ENCODE data around the gene AKTIP.
A peak's percentile ranks its signal among the peaks of the same experiment; 100 is the strongest.

The AKTIP gene

DNA sequence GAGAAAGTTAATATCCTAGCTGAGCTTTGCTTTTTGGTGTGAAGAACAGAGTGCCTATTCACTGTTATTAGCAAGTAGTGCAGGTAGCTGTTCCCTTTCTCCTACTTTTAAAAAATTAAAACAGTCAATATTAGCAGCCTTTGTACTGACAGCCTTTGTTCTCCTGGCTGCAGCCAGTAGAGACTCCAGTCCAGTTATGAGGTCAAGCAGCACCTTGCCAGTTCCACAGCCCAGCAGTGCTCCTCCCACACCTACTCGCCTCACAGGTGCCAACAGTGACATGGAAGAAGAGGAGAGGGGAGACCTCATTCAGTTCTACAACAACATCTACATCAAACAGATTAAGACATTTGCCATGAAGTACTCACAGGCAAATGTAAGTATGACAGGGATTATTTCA, 22.6 kb downstream of the AKTIP start:
- DNase-seq (ENCODE audit: low read depth in 2 of 2), result no peak

DNA sequence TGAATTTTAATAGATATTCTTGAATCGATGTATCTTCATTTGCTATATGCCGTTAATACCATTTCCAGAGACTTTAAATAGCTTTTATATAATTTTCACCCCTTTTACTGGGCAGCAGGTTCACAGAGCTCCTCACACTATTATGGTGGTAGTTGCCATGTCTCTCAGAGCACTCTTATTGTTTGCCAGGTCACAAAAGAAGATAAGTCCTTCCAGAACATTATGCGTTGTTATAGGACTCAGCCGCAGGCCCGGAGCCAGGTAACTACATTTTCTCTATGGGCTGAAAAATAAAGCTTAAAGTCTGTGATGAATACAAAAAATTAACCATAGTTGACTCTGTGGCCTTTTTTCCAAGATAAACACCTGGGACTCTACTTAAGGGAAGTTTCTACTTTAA, 24.0 kb downstream of the AKTIP start:
- no peak for DNase-seq (ENCODE audit: low read depth in 2 of 2)

DNA sequence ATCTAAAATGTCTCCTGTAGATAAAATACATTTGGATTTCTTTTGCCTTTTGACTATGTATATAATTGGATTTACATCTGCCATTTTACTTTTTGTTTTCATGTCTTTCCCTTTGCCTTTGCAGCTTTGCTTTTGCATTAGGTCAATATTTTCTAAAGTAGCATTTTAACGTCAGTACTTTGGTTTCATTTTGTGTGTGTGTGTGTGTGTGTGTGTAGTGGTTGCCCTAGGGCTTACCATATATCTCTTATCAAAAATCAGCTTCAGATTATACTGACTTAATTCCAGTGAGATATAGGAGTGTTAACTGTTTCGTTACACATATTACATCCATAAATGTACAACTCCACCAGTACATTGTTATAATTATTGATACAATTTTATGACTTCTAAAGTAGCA, 26.1 kb downstream of the AKTIP start:
- no peak for DNase-seq (ENCODE audit: low read depth in 2 of 2)

DNA sequence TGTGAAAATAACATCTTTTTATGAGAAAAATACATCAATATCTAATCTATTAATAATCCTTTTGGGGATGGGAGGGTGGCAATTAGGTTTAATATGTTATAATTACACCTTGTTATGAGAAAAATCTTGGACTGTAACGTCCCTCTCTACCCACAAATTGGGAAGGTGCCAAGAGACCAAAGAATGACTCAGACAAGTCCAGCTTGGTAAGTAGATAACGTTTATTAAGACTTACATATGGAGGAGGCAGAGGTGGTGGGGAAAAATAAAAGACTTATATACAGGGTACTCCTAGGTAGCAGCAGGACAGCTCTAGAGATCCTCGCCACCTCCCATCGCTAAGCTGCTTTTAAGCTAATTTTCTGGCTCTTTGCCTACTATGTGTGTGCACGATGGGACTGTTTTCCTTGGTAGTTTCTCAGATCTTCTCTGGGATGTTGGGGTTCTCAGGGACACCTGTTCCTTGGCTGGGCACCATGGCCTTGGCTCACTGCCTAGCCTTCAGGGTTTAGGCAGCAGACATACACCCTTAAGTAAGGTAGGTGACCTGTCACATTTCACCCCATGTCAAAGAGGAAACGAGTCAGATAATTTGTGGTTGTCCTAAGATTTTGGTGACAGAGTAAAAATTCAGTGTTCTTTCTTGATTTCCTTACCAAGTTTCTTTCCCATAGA, 37.3 kb downstream of the AKTIP start:
- no peak for DNase-seq (ENCODE audit: low read depth in 2 of 2)

DNA sequence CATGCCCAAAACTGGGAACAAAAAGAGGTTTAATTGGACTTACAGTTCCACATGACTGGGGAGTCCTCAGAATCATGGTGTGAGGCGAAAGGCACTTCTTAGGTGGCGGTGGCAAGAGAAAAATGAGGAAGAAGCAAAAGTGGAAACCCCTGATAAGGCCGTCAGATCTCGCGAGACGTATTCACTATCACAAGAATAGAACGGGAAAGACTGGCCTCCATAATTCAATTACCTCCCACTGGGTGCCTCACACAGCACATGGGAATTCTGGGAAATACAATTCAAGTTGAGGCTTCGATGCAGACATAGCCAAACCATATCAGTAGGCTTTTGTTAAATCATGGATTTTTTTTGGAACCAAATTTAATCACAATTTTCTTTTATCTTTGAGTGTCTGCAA, 44.4 kb downstream of the AKTIP start:
- no peak for DNase-seq (ENCODE audit: low read depth in 2 of 2)

DNA sequence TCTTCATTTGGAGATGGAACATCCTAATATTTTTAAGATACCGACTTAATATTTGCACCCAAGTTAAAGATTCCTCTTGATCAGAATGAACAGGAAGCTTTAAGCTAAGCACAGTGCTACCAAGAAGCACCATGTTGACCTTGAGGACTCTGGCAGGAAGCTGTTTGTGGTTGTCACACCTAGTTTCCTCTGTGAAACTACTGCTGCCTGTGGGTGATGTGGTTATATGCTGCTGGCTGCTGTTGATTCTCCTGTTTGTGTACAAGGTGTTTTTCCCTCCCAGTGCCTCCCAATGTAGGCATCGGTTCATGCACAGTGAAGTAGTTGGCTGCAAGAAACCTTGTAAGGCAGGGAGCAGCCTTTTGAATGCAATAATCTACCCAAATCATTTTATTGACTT, 45.3 kb downstream of the AKTIP start:
- peak; percentile 45 to 46 for DNase-seq (ENCODE audit: low read depth in 2 of 2)

DNA sequence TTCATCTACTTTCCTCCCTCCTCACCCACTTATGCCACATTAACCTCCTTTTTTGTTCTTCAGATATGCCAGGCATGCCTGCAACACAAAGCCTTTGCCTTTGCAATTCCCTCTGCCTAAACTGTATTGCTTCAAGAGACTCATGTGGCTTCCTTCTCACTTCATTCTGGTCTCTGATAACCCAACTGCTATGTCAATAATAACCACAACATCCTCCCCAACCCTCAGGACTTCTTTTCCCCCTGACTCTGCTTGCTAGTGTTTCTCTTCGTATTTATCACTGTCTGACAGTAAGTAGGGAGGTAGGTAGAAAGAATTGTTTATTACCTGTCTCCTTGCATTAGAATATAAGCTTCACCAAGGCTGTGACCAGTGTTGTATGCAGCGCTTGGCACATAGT, 46.4 kb downstream of the AKTIP start:
- DNase-seq (ENCODE audit: low read depth in 2 of 2), result no peak

DNA sequence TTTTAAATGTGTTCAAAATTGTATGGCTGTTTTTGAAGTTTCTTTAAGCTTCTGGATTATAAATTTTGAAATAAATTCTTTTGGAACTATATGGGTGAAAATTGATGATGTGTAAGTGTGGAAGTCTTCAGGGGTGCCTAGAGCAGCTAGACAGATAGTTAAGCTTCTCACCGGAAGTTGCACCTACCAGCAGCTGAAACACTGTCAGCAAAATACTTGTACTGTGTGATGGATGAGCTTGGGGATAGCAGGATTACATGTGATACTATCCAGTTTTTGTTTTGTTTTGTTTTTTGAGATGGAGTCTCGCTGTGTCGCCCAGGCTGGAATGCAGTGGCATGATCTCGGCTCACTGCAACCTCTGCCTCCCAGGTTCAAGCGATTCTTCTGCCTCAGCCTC, 49.1 kb downstream of the AKTIP start:
- no peak for DNase-seq (ENCODE audit: low read depth in 2 of 2)

DNA sequence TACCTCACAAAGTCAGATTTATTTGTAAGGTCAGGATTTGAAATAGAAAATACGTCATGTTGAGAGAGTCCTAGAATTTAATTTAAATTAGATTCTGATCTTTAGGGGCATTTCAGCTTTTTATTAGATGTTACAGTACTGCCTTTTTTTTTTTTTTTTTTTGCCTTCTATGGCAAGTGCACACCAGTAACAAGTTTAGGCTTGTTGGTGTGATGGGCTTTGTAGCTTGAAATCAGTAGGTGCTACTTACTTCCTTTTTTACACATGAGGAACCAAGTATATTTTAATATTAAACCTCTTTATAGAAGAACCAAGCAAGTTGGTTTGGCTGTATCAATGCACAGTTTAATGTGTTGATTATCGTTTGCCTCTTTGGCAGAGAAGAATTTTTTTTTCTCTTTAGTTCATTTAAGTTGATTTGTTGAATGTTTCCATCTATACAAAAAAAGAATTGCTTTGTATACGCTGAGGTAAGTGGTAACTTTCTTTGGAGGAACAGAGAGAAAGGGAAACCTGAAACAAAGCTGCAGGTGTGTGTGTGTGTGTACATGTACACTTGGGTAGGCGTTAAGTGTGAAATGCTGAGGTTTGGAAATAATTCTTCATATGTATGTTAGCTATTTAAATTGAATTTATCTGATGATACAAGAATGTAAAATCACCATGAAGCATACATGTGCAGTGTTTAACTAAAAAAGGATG, 53.0 kb downstream of the AKTIP start:
- DNase-seq (ENCODE audit: low read depth in 2 of 2), result no peak

DNA sequence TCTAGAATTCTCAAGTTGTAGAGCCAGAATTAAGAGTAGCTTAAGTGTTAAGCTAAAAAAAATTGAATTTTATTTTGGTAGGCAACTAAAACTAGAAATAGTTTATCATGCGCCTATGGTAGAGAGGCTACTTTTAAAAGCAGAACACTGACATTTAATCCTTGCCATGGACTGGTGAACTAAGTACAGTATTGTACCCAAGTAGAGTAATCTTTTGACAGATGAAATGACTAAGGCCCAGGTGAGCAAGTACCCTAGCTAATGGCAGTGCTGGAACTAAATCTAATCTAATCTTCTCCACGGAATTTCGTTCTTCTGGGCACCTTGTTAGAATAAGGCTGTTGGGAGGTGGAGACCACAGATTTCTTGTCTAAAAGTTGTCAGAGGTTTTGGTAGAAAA, 56.9 kb downstream of the AKTIP start:
- no peak for DNase-seq (ENCODE audit: low read depth in 2 of 2)

DNA sequence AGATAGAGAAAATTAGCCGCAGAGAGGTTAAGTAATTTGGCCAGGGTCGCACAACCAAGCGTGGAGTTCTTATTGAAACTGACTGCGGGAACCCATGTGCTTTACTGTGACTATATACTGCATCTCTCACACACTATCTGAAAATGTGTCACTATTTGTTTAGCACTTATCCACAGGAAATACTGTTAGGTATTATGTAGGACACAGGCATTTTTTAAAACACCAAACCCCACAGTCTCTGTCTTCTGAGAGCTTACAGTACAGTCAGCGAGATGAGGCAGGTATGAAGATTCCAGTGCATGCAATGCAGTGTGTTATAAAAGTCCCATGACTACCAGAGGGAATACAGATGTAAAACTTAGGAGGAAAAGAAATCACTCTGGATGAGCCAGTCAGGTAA, 57.5 kb downstream of the AKTIP start:
- no peak for DNase-seq (ENCODE audit: low read depth in 2 of 2)
